Kidney tubule cell (primary cell): ENCODE measurements around the gene TP73.

Experiments used
- DNase-seq: peaks from one replicate; pipeline ENCODE4 v3.0.0-alpha.2; 2018; ENCODE audit warnings: low spot score

The TP73 gene

DNA sequence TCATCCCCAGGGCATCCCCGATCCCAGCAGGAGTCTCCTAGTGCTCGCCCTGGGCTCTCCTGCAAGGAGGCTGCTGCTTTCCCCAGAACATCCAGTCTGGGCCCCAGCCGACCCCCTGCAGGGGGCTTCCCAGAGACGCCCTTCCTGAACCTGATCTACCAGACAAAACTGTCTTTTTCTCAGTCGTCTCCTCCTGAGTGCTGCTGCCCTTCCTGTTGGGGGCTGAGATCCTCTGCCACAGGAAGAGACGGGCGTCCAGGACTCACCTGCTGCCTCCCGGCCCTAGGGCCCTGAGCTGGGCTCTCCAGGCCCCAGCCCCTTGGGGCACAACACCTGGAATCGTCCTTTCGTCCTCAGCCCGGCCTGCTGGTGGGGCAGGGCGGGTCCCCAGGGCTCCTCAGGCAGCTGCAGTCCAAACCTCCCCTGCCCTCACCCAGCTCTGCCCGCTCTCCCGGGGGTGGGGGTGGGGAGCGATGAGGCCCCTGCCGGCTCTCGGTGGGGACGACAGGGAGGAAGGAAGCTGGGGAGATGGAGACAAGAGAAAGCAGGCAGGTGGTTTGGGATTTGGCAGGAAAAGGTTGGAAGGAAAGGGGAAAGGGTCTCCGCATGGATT, 36.9 kb downstream of the TP73 start:
- DNase-seq = no peak

DNA sequence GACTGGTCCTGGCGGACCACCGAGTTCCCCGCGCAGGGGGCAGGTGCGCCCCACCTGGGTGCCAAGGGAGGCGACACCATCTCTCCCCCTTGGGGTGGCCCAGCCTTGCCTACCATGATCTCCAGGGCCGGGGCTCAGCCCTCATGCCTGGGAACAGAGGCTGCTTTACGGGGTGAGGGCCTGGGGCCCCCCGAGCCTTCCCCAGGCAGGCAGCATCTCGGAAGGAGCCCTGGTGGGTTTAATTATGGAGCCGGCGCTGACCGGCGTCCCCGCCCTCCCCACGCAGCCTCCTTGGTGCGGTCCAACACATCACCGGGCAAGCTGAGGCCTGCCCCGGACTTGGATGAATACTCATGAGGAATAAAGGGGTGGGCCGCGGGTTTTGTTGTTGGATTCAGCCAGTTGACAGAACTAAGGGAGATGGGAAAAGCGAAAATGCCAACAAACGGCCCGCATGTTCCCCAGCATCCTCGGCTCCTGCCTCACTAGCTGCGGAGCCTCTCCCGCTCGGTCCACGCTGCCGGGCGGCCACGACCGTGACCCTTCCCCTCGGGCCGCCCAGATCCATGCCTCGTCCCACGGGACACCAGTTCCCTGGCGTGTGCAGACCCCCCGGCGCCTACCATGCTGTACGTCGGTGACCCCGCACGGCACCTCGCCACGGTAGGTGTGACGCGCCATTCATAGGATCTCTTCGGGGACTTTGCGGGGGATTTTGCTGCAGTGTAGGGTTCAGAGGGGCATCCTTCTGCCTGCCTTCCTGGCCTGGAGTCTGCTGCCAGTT, 38.2 kb downstream of the TP73 start:
- no peak for DNase-seq

GRCh38 chr1:3691421-3692204, 39.3 kb downstream of the TP73 start:
- no peak for DNase-seq

DNA sequence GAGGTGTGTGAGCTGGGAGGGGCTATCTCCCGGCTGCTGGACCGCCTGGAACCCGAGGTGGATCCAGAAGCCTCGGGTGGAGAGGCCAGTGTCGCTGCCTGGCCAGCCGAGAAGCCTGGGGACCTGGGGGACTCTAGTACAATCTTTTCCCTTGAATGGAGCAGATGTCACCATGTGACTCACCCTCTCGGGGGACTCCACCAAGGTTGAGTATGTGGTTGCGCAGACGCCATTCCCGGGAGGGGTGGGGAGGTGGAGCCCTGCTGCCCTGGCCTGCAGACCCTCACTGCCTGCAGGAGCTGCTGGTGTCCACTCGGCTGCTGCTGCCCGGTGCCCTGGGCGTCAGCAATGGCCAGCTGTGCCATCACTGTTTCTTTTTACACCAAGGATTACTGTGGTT, 40.3 kb downstream of the TP73 start:
- no peak for DNase-seq

DNA sequence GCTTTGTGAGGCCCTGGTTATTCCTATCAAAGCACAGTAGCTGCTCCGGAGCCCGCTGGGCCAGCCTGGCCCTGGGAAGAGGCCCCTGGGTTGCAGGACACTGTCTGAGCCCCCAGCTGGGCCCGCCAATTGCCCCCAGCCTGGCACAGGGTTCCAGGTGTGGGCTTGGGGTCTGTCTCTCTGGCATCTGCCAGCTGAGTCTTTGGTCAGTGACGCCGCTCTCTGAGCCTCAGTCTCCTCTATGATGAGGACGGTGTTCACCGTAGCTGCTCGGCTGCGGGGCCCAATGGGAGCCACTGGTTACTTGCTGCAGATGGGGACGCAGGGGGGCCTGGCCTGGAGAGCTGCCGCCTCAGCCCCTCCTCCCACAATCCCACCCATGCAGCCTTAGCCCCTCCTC, 41.0 kb downstream of the TP73 start:
- no peak for DNase-seq

- DNase-seq = peak; percentile 47
Measured at GRCh38 chr1:3695326-3696217, 43.3 kb downstream of the TP73 start.

GRCh38 chr1:3696689-3697088, 44.4 kb downstream of the TP73 start:
- DNase-seq = no peak

DNA sequence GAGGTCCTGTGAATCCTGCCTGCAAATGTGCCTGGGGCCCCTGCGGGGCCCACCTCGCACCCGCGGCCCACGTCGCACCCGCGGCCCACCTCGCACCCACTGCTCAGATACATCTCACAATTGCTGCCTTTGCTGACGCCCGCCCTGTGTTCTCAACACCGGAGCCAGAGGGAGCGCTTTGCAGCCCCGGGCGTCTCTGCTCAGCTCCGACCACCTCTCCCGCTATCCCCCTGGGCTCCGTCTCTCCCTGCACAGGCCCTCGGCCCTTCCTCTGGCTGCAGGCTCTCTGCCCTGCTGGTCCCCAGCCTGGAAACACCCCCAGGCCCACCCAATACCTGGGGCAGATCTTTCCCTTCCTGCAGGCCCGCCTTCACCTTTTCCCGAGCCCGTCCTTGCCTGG, 44.8 kb downstream of the TP73 start:
- DNase-seq = no peak

DNA sequence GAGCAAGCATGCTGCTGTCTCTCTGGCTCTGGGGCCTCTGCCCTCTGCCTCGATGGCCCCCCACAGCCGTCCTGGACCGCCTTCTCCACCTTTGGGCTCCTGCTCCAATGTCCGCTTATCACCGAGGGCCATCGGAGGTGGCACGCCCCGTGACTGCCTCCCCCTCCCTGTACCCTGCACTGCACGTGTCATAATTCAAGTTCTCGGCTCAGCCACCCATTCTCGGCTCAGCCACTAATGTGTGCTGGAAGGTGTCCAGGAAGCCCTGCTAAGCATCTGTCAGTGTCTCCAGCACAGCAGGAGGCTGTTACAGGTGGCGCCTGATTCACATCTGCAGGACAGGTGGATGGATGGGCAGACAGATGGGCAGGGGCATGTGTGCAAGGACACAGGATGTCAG, 45.5 kb downstream of the TP73 start:
- peak; percentile 19 for DNase-seq

DNA sequence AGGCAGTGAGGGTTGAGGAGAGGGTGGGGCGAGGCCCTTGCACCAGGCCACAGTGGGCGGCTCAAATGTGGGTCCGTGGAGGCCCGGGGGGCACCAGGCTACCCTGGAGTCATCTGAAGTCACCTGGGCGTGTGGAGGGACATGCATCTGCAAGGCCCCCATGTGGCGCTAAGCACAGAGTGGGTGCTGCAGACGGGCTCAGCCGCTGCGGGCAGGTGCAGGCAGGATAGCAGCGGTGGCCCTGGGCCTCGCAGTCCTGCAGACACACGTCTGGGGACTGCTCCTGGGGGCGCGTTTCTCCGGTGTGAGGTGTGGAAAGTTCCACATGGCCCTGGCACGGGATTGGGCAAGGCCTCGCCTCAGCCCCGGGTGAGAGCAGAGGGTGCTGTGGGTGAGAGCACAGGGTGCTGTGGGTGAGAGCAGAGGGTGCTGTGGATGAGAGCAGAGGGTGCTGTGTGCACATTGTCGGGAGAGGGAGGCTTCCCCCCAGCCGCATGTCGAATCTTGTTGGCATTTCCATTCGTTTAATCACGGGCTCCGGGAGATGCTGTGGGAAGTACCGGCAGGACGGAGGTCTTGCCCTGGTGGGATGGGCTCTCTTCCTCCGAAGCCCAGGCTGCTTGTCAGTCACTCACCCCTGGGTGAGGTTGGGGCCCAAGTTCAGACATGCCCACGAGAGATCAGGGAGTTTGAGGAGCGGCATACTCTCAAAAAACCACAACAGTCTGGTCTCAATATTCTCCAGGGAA, 46.5 kb downstream of the TP73 start:
- no peak for DNase-seq

DNA sequence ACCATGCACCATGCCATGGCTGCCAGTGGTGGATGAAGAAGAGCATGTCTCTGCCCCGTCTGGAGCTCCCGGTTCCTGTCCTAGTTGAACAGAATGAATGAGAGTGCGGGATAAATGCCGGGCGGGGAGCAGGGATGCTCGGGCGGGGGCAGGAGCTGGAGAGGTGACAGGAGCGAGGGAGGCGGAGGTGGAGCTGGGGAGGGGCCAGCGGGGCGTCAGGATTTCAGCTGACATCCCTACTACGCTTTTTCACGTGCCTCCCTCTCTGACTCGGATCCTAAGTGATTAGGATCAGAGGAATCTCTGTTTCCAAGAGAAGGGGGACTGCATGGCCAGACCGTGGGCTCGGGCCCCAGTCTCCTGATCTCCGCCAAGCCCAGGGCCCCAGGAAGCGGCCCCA, 47.3 kb downstream of the TP73 start:
- DNase-seq = no peak

DNA sequence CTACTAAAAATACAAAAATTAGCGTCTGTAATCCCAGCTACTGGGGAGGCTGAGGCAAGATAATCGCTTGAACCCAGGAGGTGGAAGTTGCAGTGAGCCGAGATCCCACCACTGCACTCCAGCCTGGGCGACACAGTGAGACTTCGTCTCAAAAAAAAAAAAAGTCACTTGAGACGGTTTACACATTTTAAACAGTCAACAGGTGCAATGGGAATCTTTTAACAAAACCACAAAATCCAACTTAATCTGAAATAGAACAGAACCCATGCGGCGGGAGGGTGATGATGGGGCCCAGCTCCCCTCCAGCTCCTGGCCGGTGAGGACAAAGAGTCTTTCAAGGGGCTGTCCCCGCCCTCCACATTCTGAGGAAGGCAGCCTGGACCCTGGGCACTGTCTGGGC, 48.3 kb downstream of the TP73 start:
- no peak for DNase-seq

DNA sequence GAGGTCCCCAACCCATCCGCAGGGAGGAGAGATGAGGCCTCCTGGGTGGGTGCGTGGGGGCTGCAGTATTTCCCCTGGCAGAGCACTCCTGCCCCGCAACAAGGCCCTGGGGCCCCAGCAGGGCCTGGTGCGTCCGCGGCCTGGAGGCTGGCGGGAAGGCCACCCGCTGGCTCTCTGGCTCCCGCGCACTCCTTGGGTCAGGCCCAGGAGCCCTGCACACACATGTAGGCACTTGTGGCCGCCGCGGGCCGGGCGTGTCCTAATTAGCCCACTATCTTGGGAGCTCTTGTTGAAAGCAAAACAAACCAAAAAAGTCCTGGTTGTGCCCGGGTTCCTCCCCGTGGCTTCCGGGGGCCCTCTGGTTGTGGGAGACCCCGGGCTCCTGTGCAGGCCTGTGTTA, 50.2 kb downstream of the TP73 start:
- no peak for DNase-seq

GRCh38 chr1:3702990-3703728, 50.8 kb downstream of the TP73 start:
- DNase-seq = no peak

- no peak for DNase-seq
Measured at GRCh38 chr1:3703786-3704371, 51.6 kb downstream of the TP73 start.

- DNase-seq = no peak
Measured at GRCh38 chr1:3705341-3705950, 53.1 kb downstream of the TP73 start.

GRCh38 chr1:3706651-3707297, 54.5 kb downstream of the TP73 start:
- no peak for DNase-seq

DNA sequence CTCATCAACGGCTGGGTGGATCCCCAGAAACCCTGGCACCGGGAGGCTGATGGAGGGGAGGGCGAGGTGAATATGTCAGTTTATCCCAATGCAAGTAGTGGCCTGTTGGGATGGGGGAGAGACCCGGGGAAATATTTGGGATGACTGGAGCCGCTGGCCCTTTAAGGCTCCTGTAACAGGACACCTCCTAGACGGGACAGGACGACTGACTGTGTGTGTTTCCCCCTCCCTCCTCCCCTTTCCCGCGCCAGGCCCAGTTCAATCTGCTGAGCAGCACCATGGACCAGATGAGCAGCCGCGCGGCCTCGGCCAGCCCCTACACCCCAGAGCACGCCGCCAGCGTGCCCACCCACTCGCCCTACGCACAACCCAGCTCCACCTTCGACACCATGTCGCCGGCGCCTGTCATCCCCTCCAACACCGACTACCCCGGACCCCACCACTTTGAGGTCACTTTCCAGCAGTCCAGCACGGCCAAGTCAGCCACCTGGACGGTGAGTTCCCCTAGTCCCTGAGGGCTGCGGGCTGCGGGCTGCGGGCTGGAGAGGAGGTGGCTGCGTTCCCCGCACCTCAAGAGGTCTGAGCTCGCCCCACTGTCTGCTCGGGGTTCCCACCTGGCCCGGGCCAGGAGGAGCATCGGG, 55.1 kb downstream of the TP73 start:
- no peak for DNase-seq

DNA sequence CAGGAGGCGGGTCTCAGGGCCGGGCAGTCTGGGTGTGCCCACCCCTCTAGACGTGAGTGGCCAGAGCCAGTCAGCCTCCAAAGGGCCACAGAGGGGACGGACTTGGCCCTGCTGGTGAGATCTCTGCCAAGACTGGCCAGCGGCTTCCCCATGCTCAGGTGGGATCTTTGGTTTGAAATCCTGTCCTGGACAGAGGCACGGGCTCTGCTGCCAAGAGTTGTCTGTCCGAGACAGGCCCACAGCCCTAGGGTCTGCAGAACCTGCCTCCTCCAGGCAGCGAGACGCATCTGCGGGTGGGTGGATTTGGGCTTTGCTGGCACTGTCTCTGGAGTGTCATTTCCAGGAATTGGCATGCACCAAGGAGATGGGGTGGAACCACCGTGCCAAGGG, 55.6 kb downstream of the TP73 start:
- DNase-seq = no peak
